BLaER1 (cell line): ENCODE measurements around the gene ARFGAP3.

Experiments used
- H3K27ac ChIP-seq: shearing (Covaris generic); formaldehyde crosslinking; 2 replicates; pipeline ENCODE4 v1.8.1; 2022
- H3K27me3 ChIP-seq: shearing (Covaris generic); formaldehyde crosslinking; 2 replicates; pipeline ENCODE4 v1.8.1; 2022
- H3K36me3 ChIP-seq: shearing (Covaris generic); formaldehyde crosslinking; 2 replicates; pipeline ENCODE4 v1.8.1; 2022
- H3K4me1 ChIP-seq: shearing (Covaris generic); formaldehyde crosslinking; 2 replicates; pipeline ENCODE4 v1.8.1; 2022
- H3K4me2 ChIP-seq: shearing (Covaris generic); formaldehyde crosslinking; 2 replicates; pipeline ENCODE4 v1.8.1; 2022
- H3K4me3 ChIP-seq: shearing (Covaris generic); formaldehyde crosslinking; 2 replicates; pipeline ENCODE4 v1.8.1; 2022
- H3K9ac ChIP-seq: shearing (Covaris generic); formaldehyde crosslinking; 2 replicates; pipeline ENCODE4 v1.8.1; 2022
- H3K9me3 ChIP-seq: shearing (Covaris generic); formaldehyde crosslinking; 2 replicates; pipeline ENCODE4 v1.8.1; 2022
- H4K20me1 ChIP-seq: shearing (Covaris generic); formaldehyde crosslinking; 2 replicates; pipeline ENCODE4 v1.8.1; 2022
- Cebpa-rat ChIP-seq: shearing (Covaris generic); IDR thresholded peaks from 2 replicates; pipeline ENCODE4 v1.8.1; 2022

Gene ARFGAP3, protein sequence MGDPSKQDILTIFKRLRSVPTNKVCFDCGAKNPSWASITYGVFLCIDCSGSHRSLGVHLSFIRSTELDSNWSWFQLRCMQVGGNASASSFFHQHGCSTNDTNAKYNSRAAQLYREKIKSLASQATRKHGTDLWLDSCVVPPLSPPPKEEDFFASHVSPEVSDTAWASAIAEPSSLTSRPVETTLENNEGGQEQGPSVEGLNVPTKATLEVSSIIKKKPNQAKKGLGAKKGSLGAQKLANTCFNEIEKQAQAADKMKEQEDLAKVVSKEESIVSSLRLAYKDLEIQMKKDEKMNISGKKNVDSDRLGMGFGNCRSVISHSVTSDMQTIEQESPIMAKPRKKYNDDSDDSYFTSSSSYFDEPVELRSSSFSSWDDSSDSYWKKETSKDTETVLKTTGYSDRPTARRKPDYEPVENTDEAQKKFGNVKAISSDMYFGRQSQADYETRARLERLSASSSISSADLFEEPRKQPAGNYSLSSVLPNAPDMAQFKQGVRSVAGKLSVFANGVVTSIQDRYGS

DNA sequence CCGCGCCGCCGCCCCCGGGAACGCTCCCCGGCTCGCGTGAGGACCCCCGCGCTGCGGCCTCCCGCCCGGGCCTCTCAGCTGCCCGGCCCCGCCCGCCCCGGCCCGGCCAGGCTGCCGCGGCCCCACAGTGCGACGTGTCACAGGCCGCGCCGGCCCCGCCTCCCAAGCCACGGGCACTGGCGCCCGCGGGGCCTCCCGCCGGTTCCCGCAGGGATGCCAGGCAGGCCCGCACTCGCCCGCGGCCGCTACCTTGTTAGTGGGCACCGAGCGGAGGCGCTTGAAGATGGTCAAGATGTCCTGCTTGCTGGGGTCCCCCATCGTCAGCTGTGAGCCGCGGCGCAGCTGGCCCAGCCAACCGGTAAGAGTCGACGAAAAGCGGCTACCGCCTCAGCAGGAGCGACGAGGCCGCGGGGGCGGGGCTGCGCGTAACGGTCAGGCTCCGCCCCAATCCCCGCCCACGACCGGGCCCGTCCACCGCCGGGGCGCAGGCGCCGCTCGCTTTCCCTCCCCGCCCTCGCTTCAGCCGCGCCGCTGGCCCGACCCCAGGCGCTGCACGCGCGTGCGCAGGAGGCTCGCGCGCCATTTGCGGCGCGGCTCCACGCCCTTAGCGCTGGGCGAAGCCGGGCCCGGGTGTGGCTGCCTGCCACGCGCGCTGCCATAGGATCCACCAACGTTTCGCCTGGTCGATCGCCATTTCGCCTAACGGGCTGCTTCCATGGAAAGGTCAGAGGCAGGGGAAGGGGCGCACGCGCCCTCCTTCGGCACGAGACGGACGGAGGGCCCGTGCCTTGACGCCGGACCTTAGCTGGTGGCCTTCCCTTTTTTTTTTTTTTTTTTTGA lies at the start of gene ARFGAP3:
Gene ARFGAP3 (minus strand): TSS at position 409 of the 840 bp plus-strand sequence. CDS start 91 bp downstream, at position 318.
- H3K9ac ChIP-seq: peak within 1 kb of the TSS; percentile 87
- peaks cover 8% of the 10 kb centered on the region; the same call in 1 of the 2 replicates for H3K36me3 ChIP-seq
- no peaks in the 10 kb centered on the region for H3K9me3 ChIP-seq
- H3K4me1 ChIP-seq: peaks cover 65% of the 10 kb centered on the region
- peaks cover 21% of the 10 kb centered on the region for H4K20me1 ChIP-seq
- peak within 1 kb of the TSS; percentile 79 for H3K4me3 ChIP-seq
- no peaks in the 10 kb centered on the region for H3K27me3 ChIP-seq
- H3K27ac ChIP-seq: peak within 1 kb of the TSS; percentile 80
- TF ChIP-seq Cebpa-rat: no peak
- H3K4me2 ChIP-seq: peak within 1 kb of the TSS; percentile 93

DNA sequence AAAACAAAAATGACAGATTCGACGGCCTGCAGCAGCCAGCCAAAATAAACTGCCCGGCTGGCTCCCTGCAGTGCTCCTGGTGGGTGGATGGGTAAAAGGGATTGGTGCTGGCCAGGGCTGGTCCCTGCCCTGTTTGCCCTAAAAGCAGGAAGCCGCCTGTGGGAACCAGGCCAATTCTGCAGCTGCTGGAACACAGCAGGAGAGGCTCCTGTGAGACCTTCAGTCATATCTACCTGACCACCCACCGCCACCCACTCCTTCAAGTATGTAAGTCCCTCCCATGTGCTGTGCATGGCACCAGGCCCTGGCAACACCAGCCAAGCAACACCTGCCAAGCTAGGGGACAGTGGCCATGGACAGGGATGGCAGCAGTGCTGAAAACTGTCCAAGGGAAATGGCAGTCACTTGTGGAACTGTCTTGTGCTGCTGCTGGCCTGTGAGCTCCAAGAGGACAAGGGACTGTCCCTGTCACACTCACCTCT lies 48.7 kb upstream of the ARFGAP3 start:
- Histone ChIP-seq H3K4me1 (peaks cover 100% of the 10 kb centered on the region), H3K27ac (peak overlapping the region; percentile 85)

DNA sequence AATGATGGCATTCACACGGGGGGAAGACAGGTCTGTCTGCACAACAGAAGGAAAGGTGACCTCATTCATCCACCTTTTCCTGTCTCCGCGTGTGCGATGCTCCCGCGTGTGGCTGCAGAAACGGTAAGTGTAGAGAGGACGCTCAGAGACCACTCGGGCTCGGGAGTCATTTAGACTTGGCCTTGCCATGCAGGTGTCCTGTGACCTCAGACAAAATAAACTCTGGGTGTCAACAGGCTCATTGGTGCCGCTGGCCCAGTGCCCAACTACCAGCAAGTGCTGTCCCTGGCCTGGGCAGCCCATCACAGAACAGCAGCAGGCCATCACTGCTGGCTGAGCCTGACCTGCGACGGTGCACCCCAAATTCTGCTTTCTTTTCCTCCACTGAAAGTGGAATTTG lies 48.1 kb upstream of the ARFGAP3 start:
- Histone ChIP-seq H3K27ac (0 out of 2 replicates have a peak overlapping the region, but pooled peaks have one; percentile 85), H3K4me1 (peaks cover 100% of the 10 kb centered on the region), H3K4me2 (peak overlapping the region; percentile 40), H3K36me3 (peaks cover 70% of the 10 kb centered on the region), H3K27me3 (no peaks in the 10 kb centered on the region), H4K20me1 (peaks cover 87% of the 10 kb centered on the region), H3K9ac (no peak overlapping the region), H3K9me3 (no peaks in the 10 kb centered on the region), H3K4me3 (no peak overlapping the region)
- TF ChIP-seq Cebpa-rat: no peak

More for the DNA sequence above, 48.7 kb upstream of the ARFGAP3 start:
- no peaks in the 10 kb centered on the region for H3K27me3 ChIP-seq
- no peak overlapping the region for H3K9ac ChIP-seq
- H3K4me3 ChIP-seq: no peak overlapping the region
- H3K4me2 ChIP-seq: peak overlapping the region; percentile 40
- H3K9me3 ChIP-seq: no peaks in the 10 kb centered on the region
- TF ChIP-seq Cebpa-rat: no peak
- H3K36me3 ChIP-seq: peaks cover 71% of the 10 kb centered on the region
- peaks cover 88% of the 10 kb centered on the region for H4K20me1 ChIP-seq

DNA sequence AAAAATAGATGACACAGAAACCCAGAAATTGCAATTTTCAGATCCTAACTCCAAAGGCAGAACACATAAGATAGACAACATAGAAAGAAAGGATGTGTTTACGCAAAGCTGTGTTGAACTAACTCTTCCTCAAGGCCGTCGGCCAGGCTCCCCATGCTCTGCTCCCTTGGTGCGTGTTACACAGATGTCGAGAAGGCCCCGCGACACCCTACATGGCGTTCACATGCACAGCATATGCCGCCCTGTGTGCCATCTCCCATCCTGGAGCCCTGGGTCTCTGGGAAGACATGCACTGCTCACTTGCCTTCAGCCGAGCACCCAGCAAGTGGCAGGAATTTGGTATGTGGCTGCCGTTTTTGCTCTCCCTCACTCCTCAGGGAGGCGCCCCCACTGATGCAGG lies 47.0 kb upstream of the ARFGAP3 start:
- no peak for TF ChIP-seq Cebpa-rat
- Histone ChIP-seq H3K36me3 (peaks cover 62% of the 10 kb centered on the region), H3K27me3 (no peaks in the 10 kb centered on the region), H3K4me1 (peaks cover 100% of the 10 kb centered on the region), H3K4me3 (no peak overlapping the region), H3K9ac (no peak overlapping the region), H4K20me1 (peaks cover 75% of the 10 kb centered on the region), H3K4me2 (no peak overlapping the region), H3K9me3 (no peaks in the 10 kb centered on the region), H3K27ac (peak overlapping the region; percentile 85)

DNA sequence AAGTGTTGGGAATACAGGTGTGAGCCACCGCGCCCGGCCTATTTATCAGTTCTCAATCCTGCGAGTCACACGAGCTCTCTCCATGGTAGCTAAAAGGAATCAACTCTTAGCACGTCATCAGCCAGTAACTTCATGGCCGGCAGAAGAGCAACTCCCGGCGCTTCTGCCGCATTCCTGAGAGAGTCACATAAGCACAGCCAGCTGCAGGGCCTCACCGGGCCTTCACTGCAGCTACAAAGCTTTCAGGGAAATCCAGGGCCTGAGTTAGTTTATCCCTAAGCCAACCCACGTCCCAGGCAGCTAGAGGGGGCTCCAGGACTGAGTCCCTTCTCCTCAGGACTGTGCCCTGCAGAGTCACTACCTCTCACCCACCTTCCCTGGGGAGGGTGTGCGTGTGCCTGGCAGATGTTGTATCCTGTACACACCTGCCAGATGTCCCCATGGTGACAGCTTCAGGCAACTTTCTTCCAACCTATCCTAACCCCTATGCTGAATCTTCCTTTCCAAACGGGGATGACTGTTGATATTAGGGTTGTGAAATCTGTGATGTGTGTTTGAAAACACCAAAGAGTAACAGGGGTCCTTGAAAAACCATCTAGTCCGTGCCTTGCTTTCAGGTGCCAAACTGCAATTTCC lies 45.9 kb upstream of the ARFGAP3 start:
- Histone ChIP-seq H3K4me3 (no peak overlapping the region), H3K4me2 (peak overlapping the region; percentile 80), H3K27me3 (no peaks in the 10 kb centered on the region), H3K27ac (peak overlapping the region; percentile 85), H3K4me1 (peaks cover 100% of the 10 kb centered on the region), H4K20me1 (peaks cover 64% of the 10 kb centered on the region), H3K36me3 (peaks cover 59% of the 10 kb centered on the region), H3K9me3 (no peaks in the 10 kb centered on the region), H3K9ac (peak overlapping the region; percentile 21; the same call in 1 of the 2 replicates)
- no peak for TF ChIP-seq Cebpa-rat

DNA sequence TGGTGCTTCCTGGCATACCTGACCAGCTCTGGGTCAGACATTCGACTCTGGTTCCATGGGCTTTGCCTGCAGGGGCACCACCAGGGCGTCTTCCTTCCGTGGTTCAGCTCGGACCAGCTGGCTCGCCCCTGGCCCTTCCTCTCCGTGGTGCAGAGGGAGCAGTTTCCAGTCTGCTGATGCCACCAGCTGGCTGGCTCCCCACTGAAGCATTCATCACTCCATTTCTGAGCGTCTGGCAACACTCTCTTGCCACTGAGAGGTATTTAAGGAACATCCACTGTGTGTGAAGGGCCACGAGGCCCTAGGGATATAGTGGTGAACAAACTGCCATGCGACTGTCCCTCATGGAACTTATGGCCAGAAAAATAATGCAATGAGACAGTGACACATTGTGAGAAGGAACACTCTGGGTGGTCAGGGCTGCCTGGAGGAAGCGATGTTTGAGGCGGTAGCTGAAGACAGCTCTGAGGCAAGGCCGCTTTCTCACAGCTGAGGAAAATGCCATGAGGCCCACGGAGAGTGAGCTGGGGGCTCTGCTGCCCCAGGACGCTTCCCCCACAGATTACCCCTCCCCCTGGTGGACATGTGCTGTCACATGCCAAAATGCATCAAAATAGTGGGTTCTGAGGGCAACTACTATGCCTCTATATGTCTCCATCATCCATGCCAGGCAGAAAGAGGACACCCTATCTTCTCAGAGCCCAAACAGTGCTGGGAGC lies 44.9 kb upstream of the ARFGAP3 start:
- H3K4me2 ChIP-seq: peak overlapping the region; percentile 80
- H3K27ac ChIP-seq: peak overlapping the region; percentile 85
- peaks cover 54% of the 10 kb centered on the region for H4K20me1 ChIP-seq
- H3K36me3 ChIP-seq: peaks cover 50% of the 10 kb centered on the region
- no peak for TF ChIP-seq Cebpa-rat
- peaks cover 100% of the 10 kb centered on the region for H3K4me1 ChIP-seq
- H3K9ac ChIP-seq: peak overlapping the region; percentile 63
- H3K9me3 ChIP-seq: no peaks in the 10 kb centered on the region
- H3K4me3 ChIP-seq: no peak overlapping the region
- no peaks in the 10 kb centered on the region for H3K27me3 ChIP-seq

DNA sequence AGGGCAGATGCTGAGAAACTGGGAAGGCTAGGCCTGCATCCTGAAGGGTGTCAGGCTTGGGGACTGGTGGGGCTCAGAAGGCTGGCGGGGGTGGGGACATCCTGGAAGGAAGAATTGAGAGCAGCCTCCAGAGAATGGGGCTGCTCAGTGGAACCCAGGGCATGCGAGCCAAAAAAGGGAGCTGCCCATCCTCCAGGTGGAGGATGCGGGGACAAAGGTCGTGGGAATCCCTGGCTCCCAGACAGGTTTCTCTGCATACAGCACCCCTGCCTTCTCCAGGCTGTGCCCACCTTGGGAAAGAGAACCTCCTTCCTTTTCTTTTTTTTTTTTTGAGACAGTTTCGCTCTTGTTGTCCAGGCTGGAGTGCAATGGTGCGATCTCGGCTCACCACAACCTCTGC lies 40.9 kb upstream of the ARFGAP3 start:
- Histone ChIP-seq H3K36me3 (peaks cover 26% of the 10 kb centered on the region), H3K27ac (peak overlapping the region; percentile 52; the same call in 1 of the 2 replicates), H3K27me3 (no peaks in the 10 kb centered on the region), H3K4me1 (peaks cover 100% of the 10 kb centered on the region), H4K20me1 (peaks cover 26% of the 10 kb centered on the region; the same call in 1 of the 2 replicates), H3K4me3 (no peak overlapping the region), H3K4me2 (peak overlapping the region; percentile 47), H3K9me3 (no peaks in the 10 kb centered on the region), H3K9ac (no peak overlapping the region)
- TF ChIP-seq Cebpa-rat: no peak

DNA sequence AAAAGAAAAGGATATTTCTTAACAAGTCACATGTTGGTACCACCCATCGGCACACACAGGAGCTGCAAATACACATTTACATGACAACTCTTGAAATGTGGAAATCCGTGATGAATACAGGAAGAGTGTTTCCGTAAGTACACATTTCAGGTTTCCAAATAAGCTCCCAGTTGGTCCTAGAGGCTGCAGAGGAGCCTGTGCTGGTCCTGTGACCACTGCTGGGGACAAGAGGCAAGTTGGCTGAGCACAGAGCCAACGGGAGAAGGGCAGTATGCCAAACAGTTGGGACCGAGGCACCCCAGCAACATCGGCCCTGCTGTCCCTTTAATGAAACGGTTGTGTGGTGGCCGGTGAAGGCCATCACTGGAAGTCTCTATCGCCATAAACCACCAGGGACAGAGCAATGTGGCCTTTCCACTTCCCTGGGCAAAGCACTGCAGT lies 38.5 kb upstream of the ARFGAP3 start:
- peaks cover 100% of the 10 kb centered on the region for H3K4me1 ChIP-seq
- H3K9ac ChIP-seq: peak overlapping the region; percentile 68
- no peaks in the 10 kb centered on the region for H3K27me3 ChIP-seq
- no peaks in the 10 kb centered on the region for H3K9me3 ChIP-seq
- H3K4me3 ChIP-seq: no peak overlapping the region; the same call in 1 of the 2 replicates
- H3K27ac ChIP-seq: peak overlapping the region; percentile 83
- peak overlapping the region; percentile 92 for H3K4me2 ChIP-seq
- no peak for TF ChIP-seq Cebpa-rat
- peaks cover 2% of the 10 kb centered on the region; the same call in 1 of the 2 replicates for H4K20me1 ChIP-seq
- H3K36me3 ChIP-seq: peaks cover 42% of the 10 kb centered on the region
